SU-DHL-6 (cell line): ENCODE results near the gene RCC1.

ENCODE experiments used
- CTCF ChIP-seq: fragments of 200-600 bp; sonication (generic); IDR thresholded peaks from one replicate; pipeline ENCODE4 v1.5.1; 2017; ENCODE audit warnings: antibody characterized with exemption, mild to moderate bottlenecking, low read length, moderate library complexity; ENCODE audit not compliant: insufficient read depth, poor library complexity, severe bottlenecking
- EZH2phosphoT487 ChIP-seq: fragments of 200-600 bp; sonication (generic), shearing (Covaris generic); conservative IDR thresholded peaks from 2 replicates; pipeline ENCODE4 v1.6.1; 2018; ENCODE audit warnings: mild to moderate bottlenecking, antibody characterized with exemption, low read length, moderate library complexity, mixed read lengths

GRCh38 chr1:28538286-28538685 lies 32.4 kb downstream of the RCC1 start:
- no peak for TF ChIP-seq CTCF
- TF ChIP-seq EZH2phosphoT487 = no peak
